K562 (cell line): Measurements from ENCODE around the gene CTDSP1. TPM values are rescaled to one million over a fixed set of nuclear protein-coding genes. Genes with fewer than 3 reads are reported as not detected.

Source experiments
- ATF4 ChIP-seq: fragments of 450-650 bp; formaldehyde crosslinking; IDR thresholded peaks from 2 replicates; pipeline ENCODE4 v1.4.0; 2022; ENCODE audit warnings: mild to moderate bottlenecking, moderate library complexity
- ELF4 ChIP-seq: fragments of 450-650 bp; formaldehyde crosslinking; IDR thresholded peaks from 2 replicates; pipeline ENCODE4 v1.4.0; 2022; ENCODE audit warnings: missing genetic modification characterization
- FOXM1 ChIP-seq, 2 experiments: fragments of 450-650 bp in 1 of 2; sonication (generic) in 1 of 2; formaldehyde crosslinking in 1 of 2; IDR thresholded peaks; 2 replicates each; pipeline versions ENCODE4 v1.6.1 to v1.9.0; 2017 to 2022; ENCODE audit warnings: low read depth in 2 of 2, mild to moderate bottlenecking in 2 of 2, missing genetic modification reagents in 1 of 2, moderate library complexity in 1 of 2
- FOXO4 ChIP-seq: fragments of 450-650 bp; formaldehyde crosslinking; IDR thresholded peaks from 2 replicates; pipeline ENCODE4 v1.4.0; 2020; ENCODE audit warnings: mild to moderate bottlenecking, moderate library complexity
- JUNB ChIP-seq: fragments of 450-650 bp; formaldehyde crosslinking; conservative IDR thresholded peaks from 2 replicates; pipeline ENCODE4 v1.4.0; 2020; ENCODE audit warnings: mild to moderate bottlenecking
- MCM5 ChIP-seq: fragments of 450-650 bp; IDR thresholded peaks from 2 replicates; pipeline ENCODE4 v1.6.1; 2016; ENCODE audit warnings: low read depth
- MTA3 ChIP-seq: fragments of 450-650 bp; formaldehyde crosslinking; IDR thresholded peaks from 2 replicates; pipeline ENCODE4 v1.6.1; 2017; ENCODE audit warnings: mild to moderate bottlenecking, borderline replicate concordance
- PCBP2 ChIP-seq: fragments of 200-400 bp; formaldehyde crosslinking; IDR thresholded peaks from 2 replicates; pipeline ENCODE4 v1.6.1; 2018; ENCODE audit warnings: low read length, low read depth, mild to moderate bottlenecking, moderate library complexity; ENCODE audit not compliant: poor library complexity, severe bottlenecking
- PYGO2 ChIP-seq: fragments of 450-650 bp; IDR thresholded peaks from 2 replicates; pipeline ENCODE4 v1.6.1; 2016; ENCODE audit warnings: mild to moderate bottlenecking, missing genetic modification characterization, moderate library complexity, missing compliant biosample characterization
- RBM39 ChIP-seq: fragments of 200-400 bp; formaldehyde crosslinking; optimal IDR thresholded peaks from 2 replicates; pipeline ENCODE3; 2018; ENCODE audit warnings: low read depth, low read length
- THRB ChIP-seq: fragments of 450-650 bp; formaldehyde crosslinking; conservative IDR thresholded peaks from 2 replicates; pipeline ENCODE4 v1.4.0; 2022; ENCODE audit warnings: mild to moderate bottlenecking, missing genetic modification characterization
- TSHZ1 ChIP-seq: fragments of 250-450 bp; sonication (Bioruptor Pico); IDR thresholded peaks from 2 replicates; pipeline ENCODE4 v1.4.0; 2020; ENCODE audit warnings: mild to moderate bottlenecking, moderate library complexity
- ZNF23 ChIP-seq: fragments of 250-450 bp; sonication (Bioruptor Pico); IDR thresholded peaks from 2 replicates; pipeline ENCODE4 v1.4.0; 2020; ENCODE audit warnings: mild to moderate bottlenecking
- ZNF41 ChIP-seq: fragments of 250-450 bp; sonication (Bioruptor Pico); conservative IDR thresholded peaks from 2 replicates; pipeline ENCODE4 v1.4.0; 2020; ENCODE audit warnings: mild to moderate bottlenecking
- ZNF766 ChIP-seq: fragments of 200-800 bp; sonication (Bioruptor generic); conservative IDR thresholded peaks from 2 replicates; pipeline ENCODE4 v1.6.1; 2016; ENCODE audit warnings: missing genetic modification characterization, missing compliant biosample characterization
- polyA plus RNA-seq, 8 experiments: library from polyadenylated mRNA; depleted of rRNA in 4 of 8; stranded (reverse) in 5 of 8; unstranded in 3 of 8; fragments of >200 nt; fragmentation: Nextera tagmentation in 2 of 8; fragmentation: Illumina TruSeq in 1 of 8; extraction: Ambion mirVana in 2 of 8; extraction: Trizol in 1 of 8; gene quantifications; 2 replicates each; pipeline versions ENCODE4 v1.2.1 to v1.2.3, GENCODE V29; 2011 to 2014; ENCODE audit warnings: inconsistent platforms in 1 of 8, missing spikeins in 1 of 8
- total RNA-seq, 7 experiments: library from RNA; depleted of rRNA in 6 of 7; stranded (reverse); fragments of >200 nt in 6 of 7; fragmentation: Illumina TruSeq in 2 of 7; extraction: Trizol in 2 of 7; gene quantifications; 2 replicates each; pipeline versions ENCODE4 v1.2.1 to v1.2.3, GENCODE V29; 2011 to 2021; ENCODE audit warnings: low replicate concordance in 1 of 7
- TF ChIP-seq, protein P1 (sequence below): sonication (generic); formaldehyde crosslinking; IDR thresholded peaks from 2 replicates; pipeline ENCODE4 v1.8.1; 2023; ENCODE audit warnings: mild to moderate bottlenecking, missing genetic modification reagents

CTDSP1 gene
- total and polyA plus RNA-seq, 9 of the 15 experiments (the other 6 are each of a cell fraction or from before 2014, with no cell fraction given) = 2.4 to 74.8 (median 45.8) TPM

DNA sequence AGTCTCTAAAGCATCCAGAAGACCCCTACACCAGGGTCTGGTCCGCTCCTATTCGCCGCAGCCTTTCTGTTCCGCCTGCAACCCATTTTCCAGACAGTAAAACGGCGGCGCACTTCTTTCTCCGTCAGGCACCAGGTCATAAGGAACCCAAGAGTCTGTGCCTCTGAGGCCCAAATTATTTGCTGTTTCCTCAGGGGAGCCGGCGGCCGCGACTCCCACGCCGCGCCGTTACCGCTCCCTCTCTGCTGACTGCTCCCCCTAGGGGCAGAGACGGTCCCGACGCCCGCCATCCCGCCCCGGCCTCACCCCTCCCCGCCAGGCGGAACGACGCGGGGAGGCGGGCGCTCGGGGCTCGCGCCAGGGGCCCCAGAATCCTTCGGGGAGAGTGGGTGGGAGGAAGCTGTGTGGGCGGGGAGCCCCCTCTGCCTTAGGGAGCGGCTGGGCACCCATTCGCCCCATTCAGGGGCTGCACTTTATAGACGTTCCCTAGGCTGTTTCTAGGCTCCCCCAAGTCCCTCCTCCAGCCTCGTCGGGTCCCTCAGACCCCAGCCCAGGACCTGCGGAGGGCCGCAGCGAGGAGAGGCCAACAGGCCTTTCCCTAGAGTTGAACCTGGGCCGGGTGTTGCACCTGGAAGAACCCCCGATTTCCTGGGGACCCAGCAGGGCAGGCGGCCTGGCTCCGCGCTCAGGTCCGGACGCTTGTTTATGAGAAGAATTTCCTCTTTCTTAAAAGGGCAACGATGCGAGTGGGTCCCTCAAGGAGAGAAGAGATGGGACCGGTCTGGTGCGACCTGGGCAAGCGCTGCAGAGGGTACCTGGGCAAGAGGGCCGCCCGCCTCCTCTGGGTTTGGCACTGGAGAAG lies 3.6 kb upstream of the CTDSP1 start (continued):
- no peak for TF ChIP-seq TSHZ1
- no peak for TF ChIP-seq RBM39
- TF ChIP-seq FOXM1 (IDR thresholded peaks at IDR 0.05; ENCODE audit: low read depth) = peak; percentile 94
- no peak for TF ChIP-seq FOXM1 (CRISPR knock-in tag; IDR thresholded peaks at IDR 0.05; ENCODE audit: low read depth)
- TF ChIP-seq, protein P1, sequence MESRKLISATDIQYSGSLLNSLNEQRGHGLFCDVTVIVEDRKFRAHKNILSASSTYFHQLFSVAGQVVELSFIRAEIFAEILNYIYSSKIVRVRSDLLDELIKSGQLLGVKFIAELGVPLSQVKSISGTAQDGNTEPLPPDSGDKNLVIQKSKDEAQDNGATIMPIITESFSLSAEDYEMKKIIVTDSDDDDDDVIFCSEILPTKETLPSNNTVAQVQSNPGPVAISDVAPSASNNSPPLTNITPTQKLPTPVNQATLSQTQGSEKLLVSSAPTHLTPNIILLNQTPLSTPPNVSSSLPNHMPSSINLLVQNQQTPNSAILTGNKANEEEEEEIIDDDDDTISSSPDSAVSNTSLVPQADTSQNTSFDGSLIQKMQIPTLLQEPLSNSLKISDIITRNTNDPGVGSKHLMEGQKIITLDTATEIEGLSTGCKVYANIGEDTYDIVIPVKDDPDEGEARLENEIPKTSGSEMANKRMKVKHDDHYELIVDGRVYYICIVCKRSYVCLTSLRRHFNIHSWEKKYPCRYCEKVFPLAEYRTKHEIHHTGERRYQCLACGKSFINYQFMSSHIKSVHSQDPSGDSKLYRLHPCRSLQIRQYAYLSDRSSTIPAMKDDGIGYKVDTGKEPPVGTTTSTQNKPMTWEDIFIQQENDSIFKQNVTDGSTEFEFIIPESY (CRISPR knock-in tag) = peak; percentile 68
- TF ChIP-seq THRB (CRISPR knock-in tag) = no peak
- 0 out of 2 replicates have a peak, but pooled peaks have one; percentile 19 for TF ChIP-seq MTA3
- TF ChIP-seq MCM5 = no peak
- no peak for TF ChIP-seq PCBP2
- TF ChIP-seq ZNF766 (CRISPR knock-in tag) = no peak; the same call in 1 of the 2 replicates
- TF ChIP-seq ZNF23 = no peak
- TF ChIP-seq JUNB (CRISPR knock-in tag) = no peak
- TF ChIP-seq PYGO2 (tag) = no peak
- TF ChIP-seq ELF4 (CRISPR knock-in tag) = no peak
- TF ChIP-seq ZNF41 (CRISPR knock-in tag) = no peak
- TF ChIP-seq ATF4 (CRISPR knock-in tag) = peak; percentile 39; the same call in 1 of the 2 replicates
- TF ChIP-seq FOXO4 (CRISPR knock-in tag) = no peak
